ENCODE data around the gene GPR85. TPM values are rescaled to one million over a fixed set of nuclear protein-coding genes. Genes with fewer than 3 reads are reported as not detected.

GPR85 gene
- total and polyA plus RNA-seq, 8 donors, result 0.31 to 2.6 (median 1.1) TPM; not detected in 4

- DNase-seq, result peak in 1 of 2 donors; percentile 3
- intact Hi-C loops (cut with DNase I; ENCODE audit: low total_unique reads), result no loop called here
- Histone ChIP-seq H3K9me3 (no peaks in the 10 kb centered on the region), H3K27ac (no peak overlapping the region), H3K27me3 (peaks cover 0 to 4% (median 0%) of the 10 kb centered on the region in 3 donors), H3K36me3 (no peaks in the 10 kb centered on the region), H3K4me1 (peaks cover 9 to 31% (median 16%) of the 10 kb centered on the region in 4 donors), H3K4me3 (no peak overlapping the region)
- WGBS, 5 donors, result 81 to 92% (median 90%) methylated on average over 10 of the region's 10 CpGs
- TF ChIP-seq CTCF (IDR thresholded peaks at IDR 0.05) (no peak), EP300 (IDR thresholded peaks at IDR 0.05) (no peak), POLR2A (IDR thresholded peaks at IDR 0.05) (no peak), POLR2AphosphoS5 (IDR thresholded peaks at IDR 0.05) (no peak)
These were observed 2.7 kb downstream of the GPR85 start for GRCh38 chr7:113083816-113084495.

- Histone ChIP-seq H3K4me1 (peaks cover 9 to 31% (median 16%) of the 10 kb centered on the region in 4 donors), H3K9me3 (no peaks in the 10 kb centered on the region), H3K4me3 (no peak overlapping the region), H3K27me3 (peaks cover 0 to 4% (median 0%) of the 10 kb centered on the region in 3 donors), H3K36me3 (no peaks in the 10 kb centered on the region), H3K27ac (no peak overlapping the region)
- TF ChIP-seq POLR2AphosphoS5 (IDR thresholded peaks at IDR 0.05) (no peak), CTCF (IDR thresholded peaks at IDR 0.05) (no peak), POLR2A (IDR thresholded peaks at IDR 0.05) (no peak), EP300 (IDR thresholded peaks at IDR 0.05) (no peak)
- DNase-seq, result peak in 1 of 2 donors; percentile 43
- intact Hi-C loops (cut with DNase I; ENCODE audit: low total_unique reads), result no loop called here
- 63 to 97% (median 87%) methylated on average over 1 of the region's 1 CpG for WGBS, 5 donors
These were observed 3.4 kb downstream of the GPR85 start for GRCh38 chr7:113083132-113083815.

GRCh38 chr7:113078331-113078730 is 8.3 kb downstream of the GPR85 start:
- no peak for DNase-seq
- H3K4me1 ChIP-seq, result no peaks in the 10 kb centered on the region
- no peaks in the 10 kb centered on the region for H3K27me3 ChIP-seq
- H3K4me3 ChIP-seq, result no peak overlapping the region
- H3K9me3 ChIP-seq, result no peaks in the 10 kb centered on the region
- no peaks in the 10 kb centered on the region for H3K36me3 ChIP-seq
- H3K27ac ChIP-seq, result no peak overlapping the region
- no peak for TF ChIP-seq POLR2A (IDR thresholded peaks at IDR 0.05)
- TF ChIP-seq CTCF (IDR thresholded peaks at IDR 0.05), result no peak
- TF ChIP-seq EP300 (IDR thresholded peaks at IDR 0.05), result no peak
- TF ChIP-seq POLR2AphosphoS5 (IDR thresholded peaks at IDR 0.05), result no peak
- intact Hi-C loops (cut with DNase I; ENCODE audit: low total_unique reads), result no loop called here
- WGBS, 5 donors, result 23 to 46% (median 29%) methylated on average over 2 of the region's 2 CpGs

GRCh38 chr7:113076703-113077102 is 9.9 kb downstream of the GPR85 start:
- no peaks in the 10 kb centered on the region for H3K4me1 ChIP-seq
- H3K4me3 ChIP-seq, result no peak overlapping the region
- H3K27me3 ChIP-seq, result no peaks in the 10 kb centered on the region
- 81 to 94% (median 90%) methylated on average over 3 of the region's 3 CpGs for WGBS, 5 donors
- DNase-seq, result no peak
- no peak overlapping the region for H3K27ac ChIP-seq
- intact Hi-C loops (cut with DNase I; ENCODE audit: low total_unique reads), result no loop called here
- H3K36me3 ChIP-seq, result no peaks in the 10 kb centered on the region
- TF ChIP-seq CTCF (IDR thresholded peaks at IDR 0.05), result no peak
- TF ChIP-seq POLR2A (IDR thresholded peaks at IDR 0.05), result no peak
- no peak for TF ChIP-seq EP300 (IDR thresholded peaks at IDR 0.05)
- TF ChIP-seq POLR2AphosphoS5 (IDR thresholded peaks at IDR 0.05), result no peak
- no peaks in the 10 kb centered on the region for H3K9me3 ChIP-seq

Data from stomach (tissue), 9 donors.